IMR-90 (cell line): ENCODE measurements around the gene FLVCR1. TPM values are rescaled to one million over a fixed set of nuclear protein-coding genes. Genes with fewer than 3 reads are reported as not detected.

Experiments used
- ATAC-seq: fragments of 200-7000 bp; cut with Tn5 transposase; 2 replicates; pipeline ENCODE4 v1.9.1; 2020; ENCODE audit warnings: low read depth, mild to moderate bottlenecking, moderate library complexity
- BruUV-seq: library from RNA; stranded (reverse); fragments of 400-500 nt; replicated peaks from 2 replicates; lab custom pipeline; 2021; lab: Mats Ljungman, UMichigan
- CTCF ChIA-PET: fragments of 300-600 bp; formaldehyde crosslinking; extraction: SDS; loops from one replicate; lab custom pipeline; 2021; ENCODE audit warnings: antibody characterized with exemption; lab: Yijun Ruan, JAX
- POLR2A ChIA-PET: fragments of 300-600 bp; sonication (Branson Sonifier 250); formaldehyde crosslinking; loops from one replicate; lab custom pipeline; 2022; ENCODE audit warnings: antibody characterized with exemption; ENCODE audit not compliant: unreplicated experiment; lab: Charles Lee
- DNase-seq: peaks from one replicate; pipeline ENCODE4 v3.0.0; 2013
- H2AFZ ChIP-seq: replicated peaks from 2 replicates; pipeline ENCODE3; 2013; ENCODE audit warnings: low read length, mild to moderate bottlenecking; ENCODE audit not compliant: poor library complexity
- H2AK5ac ChIP-seq: 2 replicates; pipeline ENCODE4 v1.6.1; 2013; ENCODE audit warnings: low read depth, low read length, inconsistent platforms
- H2AK9ac ChIP-seq: replicated peaks from 2 replicates; pipeline ENCODE3; 2013; ENCODE audit warnings: mild to moderate bottlenecking, low read depth, low read length, moderate library complexity; ENCODE audit not compliant: poor library complexity
- H2BK120ac ChIP-seq: 2 replicates; pipeline ENCODE4 v1.6.1; 2013; ENCODE audit warnings: low read depth, low read length, inconsistent platforms
- H2BK15ac ChIP-seq: 3 replicates; pipeline ENCODE4 v1.6.1; 2013; ENCODE audit warnings: low read depth, low read length, inconsistent platforms
- H2BK20ac ChIP-seq: 2 replicates; pipeline ENCODE4 v1.6.1; 2013; ENCODE audit warnings: low read depth, mild to moderate bottlenecking, inconsistent platforms, low read length, moderate library complexity
- H2BK5ac ChIP-seq: 2 replicates; pipeline ENCODE4 v1.6.1; 2013; ENCODE audit warnings: mild to moderate bottlenecking, low read depth, low read length, inconsistent platforms; ENCODE audit not compliant: poor library complexity, severe bottlenecking
- H3K14ac ChIP-seq: replicated peaks from 2 replicates; pipeline ENCODE4 v1.6.1; 2013; ENCODE audit warnings: low read depth, low read length, inconsistent platforms
- H3K18ac ChIP-seq: 2 replicates; pipeline ENCODE4 v1.6.1; 2013; ENCODE audit warnings: low read depth, low read length, control low read depth
- H3K23ac ChIP-seq: 2 replicates; pipeline ENCODE4 v1.6.1; 2013; ENCODE audit warnings: low read depth, low read length, inconsistent platforms
- H3K27ac ChIP-seq: 2 replicates; pipeline ENCODE4 v1.5.1; 2013; ENCODE audit warnings: mild to moderate bottlenecking, control low read depth, low read length; ENCODE audit not compliant: insufficient read depth
- H3K27me3 ChIP-seq: 2 replicates; pipeline ENCODE4 v1.6.1; 2013; ENCODE audit warnings: low read length; ENCODE audit not compliant: control insufficient read depth, insufficient read depth
- H3K36me3 ChIP-seq: 2 replicates; pipeline ENCODE4 v1.6.1; 2013; ENCODE audit warnings: low read length, mixed read lengths; ENCODE audit not compliant: control insufficient read depth, insufficient read depth
- H3K4ac ChIP-seq: 2 replicates; pipeline ENCODE4 v1.6.1; 2013; ENCODE audit warnings: low read depth, low read length, inconsistent platforms
- H3K4me1 ChIP-seq: 2 replicates; pipeline ENCODE4 v1.6.1; 2013; ENCODE audit warnings: low read length, mixed read lengths; ENCODE audit not compliant: control insufficient read depth, insufficient read depth
- H3K4me2 ChIP-seq: 2 replicates; pipeline ENCODE4 v1.6.1; 2013; ENCODE audit warnings: low read depth, mild to moderate bottlenecking, control low read depth, low read length, moderate library complexity
- H3K4me3 ChIP-seq: 2 replicates; pipeline ENCODE4 v1.5.1; 2013; ENCODE audit warnings: low read depth, mild to moderate bottlenecking, control low read depth, low read length, moderate library complexity; ENCODE audit not compliant: insufficient read depth
- H3K56ac ChIP-seq: 2 replicates; pipeline ENCODE4 v1.6.1; 2013; ENCODE audit warnings: low read length, inconsistent platforms; ENCODE audit not compliant: insufficient read depth; ENCODE audit errors: extremely low read depth
- H3K79me1 ChIP-seq, 2 experiments: 2 replicates each; pipeline ENCODE4 v1.6.1; 2013; ENCODE audit warnings: low read length in 2 of 2, inconsistent platforms in 1 of 2, low read depth in 1 of 2
- H3K9ac ChIP-seq: 2 replicates; pipeline ENCODE4 v1.6.1; 2013; ENCODE audit warnings: low read depth, low read length, control low read depth
- H3K9me1 ChIP-seq: 2 replicates; pipeline ENCODE4 v1.6.1; 2013; ENCODE audit warnings: low read length, inconsistent platforms; ENCODE audit not compliant: insufficient read depth
- H3K9me3 ChIP-seq: 2 replicates; pipeline ENCODE4 v1.6.1; 2013; ENCODE audit warnings: low read length; ENCODE audit not compliant: control insufficient read depth, insufficient read depth
- H4K20me1 ChIP-seq: 2 replicates; pipeline ENCODE4 v1.6.1; 2013; ENCODE audit warnings: low read length, inconsistent platforms; ENCODE audit not compliant: insufficient read depth
- H4K5ac ChIP-seq: 2 replicates; pipeline ENCODE4 v1.6.1; 2013; ENCODE audit warnings: mild to moderate bottlenecking, low read depth, low read length, control low read depth
- H4K8ac ChIP-seq, 2 experiments: 2 replicates each; pipeline ENCODE4 v1.6.1; 2013; ENCODE audit warnings: low read depth in 2 of 2, low read length in 2 of 2, control low read depth in 1 of 2, inconsistent platforms in 1 of 2
- H4K91ac ChIP-seq: 2 replicates; pipeline ENCODE4 v1.6.1; 2013; ENCODE audit warnings: low read depth, low read length, inconsistent platforms; ENCODE audit not compliant: insufficient read depth
- BHLHE40 ChIP-seq: fragments of 150-350 bp; IDR thresholded peaks from 2 replicates; pipeline ENCODE4 v1.6.1; 2016; ENCODE audit warnings: mild to moderate bottlenecking, low read depth, low read length
- ELK1 ChIP-seq: fragments of 150-350 bp; IDR thresholded peaks from 2 replicates; pipeline ENCODE4 v1.6.1; 2016; ENCODE audit warnings: low read depth, mild to moderate bottlenecking, low read length, moderate library complexity, borderline replicate concordance
- FOS ChIP-seq: fragments of 150-350 bp; IDR thresholded peaks from 2 replicates; pipeline ENCODE4 v1.6.1; 2016; ENCODE audit warnings: low read depth, low read length
- MAFK ChIP-seq: IDR thresholded peaks from 2 replicates; pipeline ENCODE4 v1.6.1; 2012; ENCODE audit warnings: low read depth, low read length, improper control_type of control experiment
- MXI1 ChIP-seq: IDR thresholded peaks from 2 replicates; pipeline ENCODE4 v1.6.1; 2012; ENCODE audit warnings: low read depth, mild to moderate bottlenecking, low read length, moderate library complexity, borderline replicate concordance
- NFE2L2 ChIP-seq: fragments of 150-350 bp; IDR thresholded peaks from 2 replicates; pipeline ENCODE4 v1.6.1; 2016; ENCODE audit warnings: low read depth, mild to moderate bottlenecking, low read length
- POLR2A ChIP-seq: IDR thresholded peaks from 2 replicates; pipeline ENCODE4 v1.6.1; 2012; ENCODE audit warnings: mild to moderate bottlenecking, low read depth, low read length
- WGBS, 2 experiments: methylation state at CpG; one replicate each; pipeline versions ENCODE4 v1.1.5 to v1.1.7; 2013; ENCODE audit warnings: missing lambda C conversion rate in 2 of 2; ENCODE audit not compliant: insufficient read length in 1 of 2; ENCODE audit errors: extremely low coverage in 2 of 2; 5-methylcytosine and 5-hydroxymethylcytosine counted together
- dilution Hi-C: fragments of 300-500 bp; cut with HindIII; formaldehyde crosslinking; loops from one replicate; pipeline ENCODE4 v1.14.3; 2018; ENCODE audit warnings: low sequenced_read_pairs; ENCODE audit not compliant: unreplicated experiment
- in situ Hi-C: fragments of 300-500 bp; cut with MboI; formaldehyde crosslinking; loops from 3 replicates; pipeline ENCODE4 v1.14.3; 2019; ENCODE audit warnings: low sequenced_read_pairs, inconsistent platforms, mixed read lengths
- intact Hi-C: fragments of 100-400 bp; cut with micrococcal nuclease; formaldehyde crosslinking; loops from 2 replicates; pipeline ENCODE4 v1.10.0; 2022
- polyA plus RNA-seq, 3 experiments: library from polyadenylated mRNA; depleted of rRNA; stranded (reverse); fragments of >200 nt; gene quantifications; 2 replicates each; pipeline ENCODE4 v1.2.3, GENCODE V29; 2012; ENCODE audit warnings: low replicate concordance in 1 of 3
- total RNA-seq: library from RNA; depleted of rRNA; stranded (reverse); fragments of >200 nt; gene quantifications from 2 replicates; pipeline ENCODE4 v1.2.3, GENCODE V29; 2012
- TF ChIP-seq, protein P1 (sequence below): conservative IDR thresholded peaks from 2 replicates; pipeline ENCODE4 v1.5.1; 2012; ENCODE audit warnings: mild to moderate bottlenecking, low read depth, low read length, improper control_type of control experiment

FLVCR1 gene
- total and polyA plus RNA-seq, 2 of the 4 experiments (the other 2 are of a cell fraction), result 2.4 to 3.9 TPM

- H4K8ac ChIP-seq, result no peak overlapping the region
- H3K27me3 ChIP-seq, result peaks cover 5% of the 10 kb centered on the region
- no CpG with 5 or more reads among the region's 3 CpGs for WGBS, 2 experiments
- no peak overlapping the region for H3K9ac ChIP-seq
- no peak overlapping the region for H4K91ac ChIP-seq
- H3K4me3 ChIP-seq, result no peak overlapping the region
- H2BK20ac ChIP-seq, result no peak overlapping the region
- no peak overlapping the region for H3K23ac ChIP-seq
- H2AK5ac ChIP-seq, result no peak overlapping the region
- no peak overlapping the region for H2BK15ac ChIP-seq
- ATAC-seq (no peak), DNase-seq (no peak)
- BruUV-seq, result no TSS peak
- H3K79me1 ChIP-seq, result no peaks in the 10 kb centered on the region
- no peak for TF ChIP-seq NFE2L2
- no peak for TF ChIP-seq MXI1
- TF ChIP-seq POLR2A, result no peak
- TF ChIP-seq, protein P1, sequence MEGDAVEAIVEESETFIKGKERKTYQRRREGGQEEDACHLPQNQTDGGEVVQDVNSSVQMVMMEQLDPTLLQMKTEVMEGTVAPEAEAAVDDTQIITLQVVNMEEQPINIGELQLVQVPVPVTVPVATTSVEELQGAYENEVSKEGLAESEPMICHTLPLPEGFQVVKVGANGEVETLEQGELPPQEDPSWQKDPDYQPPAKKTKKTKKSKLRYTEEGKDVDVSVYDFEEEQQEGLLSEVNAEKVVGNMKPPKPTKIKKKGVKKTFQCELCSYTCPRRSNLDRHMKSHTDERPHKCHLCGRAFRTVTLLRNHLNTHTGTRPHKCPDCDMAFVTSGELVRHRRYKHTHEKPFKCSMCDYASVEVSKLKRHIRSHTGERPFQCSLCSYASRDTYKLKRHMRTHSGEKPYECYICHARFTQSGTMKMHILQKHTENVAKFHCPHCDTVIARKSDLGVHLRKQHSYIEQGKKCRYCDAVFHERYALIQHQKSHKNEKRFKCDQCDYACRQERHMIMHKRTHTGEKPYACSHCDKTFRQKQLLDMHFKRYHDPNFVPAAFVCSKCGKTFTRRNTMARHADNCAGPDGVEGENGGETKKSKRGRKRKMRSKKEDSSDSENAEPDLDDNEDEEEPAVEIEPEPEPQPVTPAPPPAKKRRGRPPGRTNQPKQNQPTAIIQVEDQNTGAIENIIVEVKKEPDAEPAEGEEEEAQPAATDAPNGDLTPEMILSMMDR, result no peak
- TF ChIP-seq BHLHE40, result no peak
- TF ChIP-seq MAFK, result no peak
- no peak for TF ChIP-seq FOS
- TF ChIP-seq ELK1, result no peak
- no peak overlapping the region for H3K4ac ChIP-seq
- no peak overlapping the region for H2BK5ac ChIP-seq
- H2BK120ac ChIP-seq, result no peak overlapping the region
- H3K4me2 ChIP-seq, result no peak overlapping the region
- dilution Hi-C loops, result no loop called here
- intact Hi-C loops, result no loop called here
- H3K56ac ChIP-seq, result no peak overlapping the region
- no peaks in the 10 kb centered on the region for H3K36me3 ChIP-seq
- H3K4me1 ChIP-seq, result no peaks in the 10 kb centered on the region
- in situ Hi-C loops, result no loop called here
- H4K20me1 ChIP-seq, result no peaks in the 10 kb centered on the region
- H3K18ac ChIP-seq, result no peak overlapping the region
- ChIA-PET CTCF (no interaction called here), POLR2A (no interaction called here)
- no peaks in the 10 kb centered on the region for H3K9me1 ChIP-seq
- H4K5ac ChIP-seq, result no peak overlapping the region
- H3K14ac ChIP-seq, result no peak overlapping the region
- no peak overlapping the region for H3K27ac ChIP-seq
- H2AFZ ChIP-seq, result no peak overlapping the region
- H2AK9ac ChIP-seq, result no peak overlapping the region
- no peaks in the 10 kb centered on the region for H3K9me3 ChIP-seq
These were observed 50.9 kb downstream of the FLVCR1 start for GRCh38 chr1:212908971-212909370.
